GM23248 (cell line): Measurements from ENCODE around the gene ARHGDIG.

Source experiments
- EZH2 ChIP-seq: fragments of 200-600 bp; sonication (generic); IDR thresholded peaks from 2 replicates; pipeline ENCODE4 v1.6.1; 2018; ENCODE audit warnings: antibody characterized with exemption, mild to moderate bottlenecking; ENCODE audit not compliant: insufficient read depth, poor library complexity, severe bottlenecking
- EZH2phosphoT487 ChIP-seq: fragments of 200-600 bp; sonication (generic); IDR thresholded peaks from 2 replicates; pipeline ENCODE4 v1.6.1; 2018; ENCODE audit warnings: antibody characterized with exemption, moderate library complexity, mild to moderate bottlenecking, low read depth; ENCODE audit not compliant: insufficient read depth

- no peak for TF ChIP-seq EZH2
- no peak for TF ChIP-seq EZH2phosphoT487
These were observed 26.6 kb upstream of the ARHGDIG start for GRCh38 chr16:253833-254232.
